Gastroesophageal sphincter (tissue), 4 donors: ENCODE measurements around the gene PARD3. TPM values are rescaled to one million over a fixed set of nuclear protein-coding genes. Genes with fewer than 3 reads are reported as not detected.

Experiments used
- ATAC-seq: fragments of 150-250 bp; one replicate; pipeline ENCODE4 v1.9.1; 2016; ENCODE audit warnings: mild to moderate bottlenecking, moderate library complexity
- H3K27ac ChIP-seq, 4 donors: fragments of 200-600 bp; sonication (generic) in 3 of 4; 1 replicate in 3 of 4; 2 replicates in 1 of 4; pipeline ENCODE4 v1.5.1; 2016 to 2019
- H3K27me3 ChIP-seq: fragments of 200-600 bp; sonication (generic); one replicate; pipeline ENCODE4 v1.5.1; 2019
- H3K36me3 ChIP-seq, 2 donors: fragments of 200-600 bp; sonication (generic); one replicate each; pipeline ENCODE4 v1.5.1; 2019; ENCODE audit warnings: control low read depth in 1 of 2
- H3K4me1 ChIP-seq, 3 donors: fragments of 200-600 bp; sonication (generic); 1 replicate in 2 of 3; 2 replicates in 1 of 3; pipeline ENCODE4 v1.5.1; 2016 to 2019; ENCODE audit warnings: control low read depth in 2 of 3
- H3K4me3 ChIP-seq, 2 donors: fragments of 200-600 bp; sonication (generic); one replicate each; pipeline ENCODE4 v1.5.1; 2019; ENCODE audit warnings: mild to moderate bottlenecking in 1 of 2, moderate library complexity in 1 of 2
- H3K9me3 ChIP-seq, 3 donors: fragments of 200-600 bp; sonication (generic); one replicate each; pipeline ENCODE4 v1.5.1; 2017 to 2019; ENCODE audit warnings: control low read depth in 2 of 3
- EP300 ChIP-seq: sonication (generic); formaldehyde crosslinking; IDR thresholded peaks from one replicate; pipeline ENCODE4 v1.6.1; 2017; ENCODE audit warnings: antibody characterized with exemption, mild to moderate bottlenecking
- POLR2A ChIP-seq, 2 donors: fragments of 450-650 bp; IDR thresholded peaks; one replicate each; pipeline ENCODE4 v1.6.1; 2017; ENCODE audit warnings: antibody characterized with exemption in 2 of 2, mild to moderate bottlenecking in 2 of 2, moderate library complexity in 1 of 2
- POLR2AphosphoS5 ChIP-seq: sonication (generic); formaldehyde crosslinking; IDR thresholded peaks from one replicate; pipeline ENCODE4 v1.6.1; 2017; ENCODE audit warnings: antibody characterized with exemption
- WGBS, 2 donors: methylation state at CpG; one replicate each; pipeline ENCODE4 v1.1.5; 2018; ENCODE audit warnings: low coverage in 1 of 2; 5-methylcytosine and 5-hydroxymethylcytosine counted together
- total RNA-seq, 4 donors: library from RNA; depleted of rRNA; stranded (reverse); fragments of >200 nt; gene quantifications; one replicate each; pipeline ENCODE4 v1.1.0, GENCODE V29; 2016
- TF ChIP-seq, protein P1 (sequence below), 4 experiments: fragments of 200-600 bp in 2 of 4; fragments of 450-650 bp in 2 of 4; sonication (generic) in 1 of 4; IDR thresholded peaks; one replicate each; pipeline ENCODE4 v1.5.1; 2017 to 2019; ENCODE audit warnings: antibody characterized with exemption in 4 of 4, mild to moderate bottlenecking in 2 of 4, moderate library complexity in 2 of 4

PARD3 gene
- total RNA-seq, 4 donors from 2014 or later, result 101 to 127 (median 115) TPM

DNA sequence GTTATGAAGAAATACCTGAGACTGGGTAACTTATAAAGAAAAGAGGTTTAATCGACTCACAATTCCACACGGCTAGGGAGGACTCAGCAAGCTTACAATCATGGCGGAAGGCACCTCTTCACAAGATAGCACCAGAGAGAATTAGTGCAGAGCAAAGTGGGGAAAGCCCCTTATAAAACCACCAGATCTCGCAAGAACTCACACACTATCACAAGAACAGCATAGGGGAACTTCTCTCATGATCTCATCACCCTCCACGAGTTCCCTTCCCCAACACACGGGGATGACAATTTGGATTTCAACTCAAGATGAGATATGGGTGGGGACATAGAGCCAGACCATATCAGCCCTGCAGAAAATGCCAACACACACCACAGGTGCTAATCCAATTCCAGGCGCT, 218.7 kb downstream of the PARD3 start:
- Histone ChIP-seq H3K27ac (no peak overlapping the region), H3K9me3 (no peaks in the 10 kb centered on the region), H3K4me1 (peaks cover 0 to 22% (median 0%) of the 10 kb centered on the region in 3 donors), H3K4me3 (no peak overlapping the region), H3K27me3 (no peaks in the 10 kb centered on the region), H3K36me3 (no peaks in the 10 kb centered on the region)
- ATAC-seq, result no peak
- WGBS, 2 donors, result 87 to 100% methylated on average over 3 to 4 of the region's 7 CpGs
- no peak for TF ChIP-seq EP300

DNA sequence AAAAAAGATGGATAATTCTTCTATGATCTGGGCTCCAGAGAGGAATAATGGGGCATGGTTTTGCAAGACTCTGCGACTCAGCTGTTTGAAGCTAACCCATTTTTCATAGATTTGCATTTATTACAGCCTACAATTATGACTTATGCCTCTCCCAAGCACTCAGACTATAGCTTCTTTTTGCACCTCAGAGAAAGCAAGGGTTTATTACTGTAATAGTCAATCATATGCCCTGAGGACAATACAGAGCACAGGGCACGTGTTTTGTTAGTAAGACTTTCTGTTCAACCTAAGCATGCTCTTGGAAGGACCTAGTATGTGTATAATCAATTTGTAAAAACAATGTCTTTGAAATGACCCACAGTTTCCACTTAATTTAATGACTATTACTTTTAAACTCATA, 221.2 kb downstream of the PARD3 start:
- TF ChIP-seq POLR2A (IDR thresholded peaks at IDR 0.05) (no peak), EP300 (no peak), POLR2AphosphoS5 (no peak)
- TF ChIP-seq, protein P1, sequence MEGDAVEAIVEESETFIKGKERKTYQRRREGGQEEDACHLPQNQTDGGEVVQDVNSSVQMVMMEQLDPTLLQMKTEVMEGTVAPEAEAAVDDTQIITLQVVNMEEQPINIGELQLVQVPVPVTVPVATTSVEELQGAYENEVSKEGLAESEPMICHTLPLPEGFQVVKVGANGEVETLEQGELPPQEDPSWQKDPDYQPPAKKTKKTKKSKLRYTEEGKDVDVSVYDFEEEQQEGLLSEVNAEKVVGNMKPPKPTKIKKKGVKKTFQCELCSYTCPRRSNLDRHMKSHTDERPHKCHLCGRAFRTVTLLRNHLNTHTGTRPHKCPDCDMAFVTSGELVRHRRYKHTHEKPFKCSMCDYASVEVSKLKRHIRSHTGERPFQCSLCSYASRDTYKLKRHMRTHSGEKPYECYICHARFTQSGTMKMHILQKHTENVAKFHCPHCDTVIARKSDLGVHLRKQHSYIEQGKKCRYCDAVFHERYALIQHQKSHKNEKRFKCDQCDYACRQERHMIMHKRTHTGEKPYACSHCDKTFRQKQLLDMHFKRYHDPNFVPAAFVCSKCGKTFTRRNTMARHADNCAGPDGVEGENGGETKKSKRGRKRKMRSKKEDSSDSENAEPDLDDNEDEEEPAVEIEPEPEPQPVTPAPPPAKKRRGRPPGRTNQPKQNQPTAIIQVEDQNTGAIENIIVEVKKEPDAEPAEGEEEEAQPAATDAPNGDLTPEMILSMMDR (IDR thresholded peaks at IDR 0.05), result no peak
- H3K4me3 ChIP-seq, result no peak overlapping the region
- H3K4me1 ChIP-seq, result peaks cover 0 to 14% (median 0%) of the 10 kb centered on the region in 3 donors
- no peaks in the 10 kb centered on the region for H3K36me3 ChIP-seq
- no peaks in the 10 kb centered on the region for H3K9me3 ChIP-seq
- no peak overlapping the region for H3K27ac ChIP-seq
- no peaks in the 10 kb centered on the region for H3K27me3 ChIP-seq
- ATAC-seq, result no peak
- WGBS, 2 donors, result 90 to 94% methylated on average over 2 of the region's 2 CpGs

DNA sequence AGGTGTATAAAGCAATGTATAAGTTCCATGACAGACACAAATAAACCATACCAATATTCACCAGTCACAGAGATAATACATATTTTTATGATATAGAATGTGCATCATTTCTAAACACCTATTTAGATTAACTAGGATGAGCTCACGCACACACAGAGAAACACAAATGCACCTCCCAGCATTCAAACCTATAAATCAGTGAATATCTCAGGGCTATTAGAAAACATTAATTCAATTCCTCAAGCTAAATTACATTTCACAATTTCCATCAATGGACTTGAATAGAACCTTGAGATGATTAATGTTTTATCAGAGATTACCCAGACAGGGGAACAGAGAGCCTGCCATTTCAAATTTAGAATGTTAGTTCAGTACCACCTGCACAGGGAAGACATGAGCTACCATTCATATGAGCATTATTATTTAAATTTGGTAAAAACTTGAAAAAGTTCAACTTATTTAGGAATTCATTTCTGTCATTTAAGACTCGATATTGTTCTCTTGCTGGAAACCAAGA, 221.7 kb downstream of the PARD3 start:
- TF ChIP-seq EP300, result no peak
- TF ChIP-seq POLR2A (IDR thresholded peaks at IDR 0.05), result no peak
- no peak for TF ChIP-seq POLR2AphosphoS5
- TF ChIP-seq, protein P1 (IDR thresholded peaks at IDR 0.05), result no peak
- 85 to 94% methylated on average over 2 of the region's 2 CpGs for WGBS, 2 donors
- no peak for ATAC-seq

DNA sequence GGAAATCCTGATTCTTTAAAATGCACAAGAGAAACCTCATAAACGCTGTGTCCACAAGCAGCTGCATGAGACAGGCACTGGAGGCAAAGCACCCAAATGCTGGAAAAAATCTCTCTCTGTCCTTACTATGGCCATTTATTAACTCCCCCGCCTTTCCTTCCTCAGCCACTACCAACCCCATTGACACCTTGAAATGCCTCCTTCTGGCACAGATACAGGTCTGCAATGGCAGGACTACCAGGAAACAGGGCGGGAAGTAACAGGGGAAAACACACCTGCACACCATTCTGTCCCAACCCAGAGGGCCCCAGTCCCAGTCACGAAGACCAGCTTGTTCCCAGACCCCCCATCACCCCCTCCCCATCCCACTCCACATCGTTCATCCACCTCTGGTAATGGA, 224.3 kb downstream of the PARD3 start:
- no peaks in the 10 kb centered on the region for H3K36me3 ChIP-seq
- ATAC-seq, result no peak
- H3K4me3 ChIP-seq, result no peak overlapping the region
- H3K27ac ChIP-seq, result no peak overlapping the region
- peaks cover 0 to 14% (median 0%) of the 10 kb centered on the region in 3 donors for H3K4me1 ChIP-seq
- no peak for TF ChIP-seq POLR2A (IDR thresholded peaks at IDR 0.05)
- TF ChIP-seq, protein P1 (IDR thresholded peaks at IDR 0.05), result no peak
- no peak for TF ChIP-seq EP300
- TF ChIP-seq POLR2AphosphoS5, result no peak
- WGBS, 2 donors, result 93 to 94% methylated on average over 2 to 4 of the region's 5 CpGs
- no peaks in the 10 kb centered on the region for H3K27me3 ChIP-seq
- H3K9me3 ChIP-seq, result no peaks in the 10 kb centered on the region

More for the DNA sequence above, 221.7 kb downstream of the PARD3 start:
- H3K27me3 ChIP-seq, result no peaks in the 10 kb centered on the region
- H3K9me3 ChIP-seq, result no peaks in the 10 kb centered on the region
- H3K36me3 ChIP-seq, result no peaks in the 10 kb centered on the region
- H3K27ac ChIP-seq, result no peak overlapping the region
- peaks cover 0 to 14% (median 0%) of the 10 kb centered on the region in 3 donors for H3K4me1 ChIP-seq
- no peak overlapping the region for H3K4me3 ChIP-seq

DNA sequence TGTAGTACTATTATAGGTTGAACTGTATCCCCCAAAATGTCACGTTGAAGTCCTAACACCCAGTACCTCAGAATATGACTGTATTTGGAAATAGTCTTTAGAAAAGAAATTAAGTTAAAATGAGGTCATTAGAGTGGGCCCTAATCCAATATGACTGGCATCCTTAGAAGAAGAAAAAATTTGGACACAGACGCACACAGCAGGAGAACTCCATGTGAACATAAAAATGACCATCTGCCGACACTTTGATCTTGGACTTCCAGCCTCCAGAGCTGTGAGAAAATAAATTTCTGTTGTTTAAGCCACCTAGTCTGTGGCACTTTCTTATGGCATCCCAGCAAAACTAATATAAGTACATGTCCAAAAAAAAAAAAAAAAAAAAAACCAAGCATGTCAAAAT, 225.8 kb downstream of the PARD3 start:
- Histone ChIP-seq H3K4me1 (peaks cover 0 to 22% (median 3%) of the 10 kb centered on the region in 3 donors), H3K9me3 (no peaks in the 10 kb centered on the region), H3K27me3 (no peaks in the 10 kb centered on the region), H3K27ac (no peak overlapping the region), H3K4me3 (no peak overlapping the region), H3K36me3 (no peaks in the 10 kb centered on the region)
- ATAC-seq, result no peak
- WGBS, 2 donors, result 86 to 88% methylated on average over 3 of the region's 3 CpGs
- no peak for TF ChIP-seq POLR2AphosphoS5
- TF ChIP-seq EP300, result no peak
- TF ChIP-seq, protein P1 (IDR thresholded peaks at IDR 0.05), result no peak
- no peak for TF ChIP-seq POLR2A (IDR thresholded peaks at IDR 0.05)
